GM12878 (cell line): ENCODE measurements around the gene SYNRG.

Experiments used
- CBFB ChIP-seq: IDR thresholded peaks from 2 replicates; pipeline ENCODE4 v1.6.1; 2016; ENCODE audit warnings: antibody characterized with exemption, low read depth
- CREB1 ChIP-seq: IDR thresholded peaks from 2 replicates; pipeline ENCODE4 v1.6.1; 2012; ENCODE audit warnings: low read depth, mild to moderate bottlenecking, inconsistent platforms
- CTCF ChIP-seq, 3 experiments: IDR thresholded peaks in 2 of 3; conservative IDR thresholded peaks in 1 of 3; 2 replicates each; pipeline ENCODE4 v1.5.1; 2011; ENCODE audit warnings: low read depth in 3 of 3, low read length in 3 of 3, mild to moderate bottlenecking in 3 of 3, control low read depth in 2 of 3, moderate library complexity in 2 of 3, inconsistent platforms in 1 of 3, mixed read lengths in 1 of 3; ENCODE audit not compliant: control insufficient read depth in 2 of 3, insufficient read depth in 1 of 3; ENCODE audit errors: extremely low read depth in 1 of 3
- MYC ChIP-seq: IDR thresholded peaks from 2 replicates; pipeline ENCODE4 v1.6.1; 2011; ENCODE audit warnings: mild to moderate bottlenecking, low read length, moderate library complexity, inconsistent platforms; ENCODE audit not compliant: insufficient read depth, insufficient replicate concordance, insufficient read length, severe bottlenecking
- POLR2AphosphoS5 ChIP-seq: IDR thresholded peaks from 2 replicates; pipeline ENCODE4 v1.6.1; 2011; ENCODE audit warnings: mild to moderate bottlenecking, low read length, inconsistent platforms
- RAD21 ChIP-seq: IDR thresholded peaks from 2 replicates; pipeline ENCODE4 v1.6.1; 2011; ENCODE audit warnings: mild to moderate bottlenecking, low read depth, low read length, moderate library complexity; ENCODE audit not compliant: insufficient read depth

GRCh38 chr17:37502009-37502936, 106.9 kb downstream of the SYNRG start:
- no peak for TF ChIP-seq POLR2AphosphoS5
- no peak for TF ChIP-seq RAD21
- TF ChIP-seq CBFB, result no peak
- TF ChIP-seq CREB1, result no peak
- TF ChIP-seq MYC, result no peak
- no peak for TF ChIP-seq CTCF (IDR thresholded peaks at IDR 0.05 in 2 of 3, conservative IDR thresholded peaks at IDR 0.05 in 1 of 3; ENCODE audit: control insufficient read depth in 2 of 3, extremely low read depth in 1 of 3, insufficient read depth in 1 of 3, low read depth in 3 of 3, low read length in 3 of 3)
